ENCODE results near the gene GTPBP1. TPM values are rescaled to one million over a fixed set of nuclear protein-coding genes. Genes with fewer than 3 reads are reported as not detected.

GTPBP1 gene
- total RNA-seq, 1 experiment from 2014 or later: 54.9 TPM

- peak; percentile 89 for DNase-seq (ENCODE audit: low spot score)
Observed at GRCh38 chr22:38700789-38701628, 4.7 kb upstream of the GTPBP1 start, which contains the start of gene JOSD1. Gene JOSD1 (minus strand): TSS chr22:38700943. CDS start chr22:38699987, 956 bp downstream.

GRCh38 chr22:38704654-38705234, 1.0 kb upstream of the GTPBP1 start:
- DNase-seq (ENCODE audit: low spot score): peak; percentile 39

GRCh38 chr22:38706101-38706900, 557 bp downstream of the GTPBP1 start:
- peak; percentile 38 for DNase-seq (ENCODE audit: low spot score)

- DNase-seq (ENCODE audit: low spot score): no peak
Observed at GRCh38 chr22:38706901-38707195, 1.1 kb downstream of the GTPBP1 start.

- peak; percentile 55 for DNase-seq (ENCODE audit: low spot score)
Observed at GRCh38 chr22:38707346-38707745, 1.6 kb downstream of the GTPBP1 start.

GRCh38 chr22:38707984-38708383, 2.2 kb downstream of the GTPBP1 start:
- no peak for DNase-seq (ENCODE audit: low spot score)

GRCh38 chr22:38709306-38709705, 3.6 kb downstream of the GTPBP1 start:
- no peak for DNase-seq (ENCODE audit: low spot score)

GRCh38 chr22:38710351-38710750, 4.6 kb downstream of the GTPBP1 start:
- no peak for DNase-seq (ENCODE audit: low spot score)

- DNase-seq (ENCODE audit: low spot score): no peak
Observed at GRCh38 chr22:38710866-38711265, 5.1 kb downstream of the GTPBP1 start.

GRCh38 chr22:38712486-38713207, 6.9 kb downstream of the GTPBP1 start:
- DNase-seq (ENCODE audit: low spot score): no peak

GRCh38 chr22:38713921-38714320, 8.2 kb downstream of the GTPBP1 start:
- DNase-seq (ENCODE audit: low spot score): no peak

- DNase-seq (ENCODE audit: low spot score): no peak
Observed at GRCh38 chr22:38715176-38715764, 9.5 kb downstream of the GTPBP1 start.

- no peak for DNase-seq (ENCODE audit: low spot score)
Observed at GRCh38 chr22:38715852-38716251, 10.1 kb downstream of the GTPBP1 start.

- no peak for DNase-seq (ENCODE audit: low spot score)
Observed at GRCh38 chr22:38716271-38716670, 10.5 kb downstream of the GTPBP1 start.

- DNase-seq (ENCODE audit: low spot score): no peak
Observed at GRCh38 chr22:38716826-38717225, 11.1 kb downstream of the GTPBP1 start.

GRCh38 chr22:38717244-38717643, 11.5 kb downstream of the GTPBP1 start:
- DNase-seq (ENCODE audit: low spot score): no peak

- DNase-seq (ENCODE audit: low spot score): peak; percentile 82
Observed at GRCh38 chr22:38718414-38718813, 12.7 kb downstream of the GTPBP1 start.

- no peak for DNase-seq (ENCODE audit: low spot score)
Observed at GRCh38 chr22:38719196-38719595, 13.5 kb downstream of the GTPBP1 start.

- no peak for DNase-seq (ENCODE audit: low spot score)
Observed at GRCh38 chr22:38720350-38720749, 14.6 kb downstream of the GTPBP1 start.

GRCh38 chr22:38721551-38721950, 15.8 kb downstream of the GTPBP1 start:
- DNase-seq (ENCODE audit: low spot score): no peak

GRCh38 chr22:38724176-38724575, 18.4 kb downstream of the GTPBP1 start:
- DNase-seq (ENCODE audit: low spot score): no peak
